GM23338 (cell line): ENCODE measurements around the gene CAPG.

Experiments used
- CREB1 ChIP-seq: fragments of 250-450 bp; sonication (Bioruptor Pico); IDR thresholded peaks from 2 replicates; pipeline ENCODE4 v1.5.0; 2020; ENCODE audit warnings: low read depth, mild to moderate bottlenecking, moderate library complexity
- EZH2 ChIP-seq: fragments of 200-600 bp; sonication (generic); IDR thresholded peaks from one replicate; pipeline ENCODE4 v1.8.0; 2017; ENCODE audit warnings: antibody characterized with exemption, mild to moderate bottlenecking, low read depth; ENCODE audit not compliant: unreplicated experiment
- EZH2phosphoT487 ChIP-seq: fragments of 200-600 bp; sonication (generic); IDR thresholded peaks from one replicate; pipeline ENCODE4 v1.8.1; 2018; ENCODE audit warnings: antibody characterized with exemption; ENCODE audit not compliant: unreplicated experiment
- JUNB ChIP-seq: IDR thresholded peaks from one replicate; pipeline ENCODE4 v1.6.1; 2016; ENCODE audit warnings: antibody characterized with exemption; ENCODE audit not compliant: unreplicated experiment
- POLR2AphosphoS5 ChIP-seq: IDR thresholded peaks from 2 replicates; pipeline ENCODE4 v1.6.1; 2016; ENCODE audit warnings: antibody characterized with exemption, low read depth
- ZNF114 ChIP-seq: fragments of 250-450 bp; sonication (Bioruptor Pico); IDR thresholded peaks from 2 replicates; pipeline ENCODE4 v1.5.0; 2020; ENCODE audit warnings: mild to moderate bottlenecking, moderate library complexity
- TF ChIP-seq, protein P1 (sequence below): IDR thresholded peaks from one replicate; pipeline ENCODE4 v1.6.1; 2018; ENCODE audit warnings: antibody characterized with exemption; ENCODE audit not compliant: unreplicated experiment
- TF ChIP-seq, protein P2 (sequence below), 2 experiments: fragments of 200-600 bp in 1 of 2; sonication (generic) in 1 of 2; conservative IDR thresholded peaks; 2 replicates each; pipeline versions ENCODE4 v1.5.1 to v1.6.1; 2016 to 2017; ENCODE audit warnings: antibody characterized with exemption in 2 of 2, low read depth in 2 of 2, mild to moderate bottlenecking in 2 of 2, moderate library complexity in 1 of 2

DNA sequence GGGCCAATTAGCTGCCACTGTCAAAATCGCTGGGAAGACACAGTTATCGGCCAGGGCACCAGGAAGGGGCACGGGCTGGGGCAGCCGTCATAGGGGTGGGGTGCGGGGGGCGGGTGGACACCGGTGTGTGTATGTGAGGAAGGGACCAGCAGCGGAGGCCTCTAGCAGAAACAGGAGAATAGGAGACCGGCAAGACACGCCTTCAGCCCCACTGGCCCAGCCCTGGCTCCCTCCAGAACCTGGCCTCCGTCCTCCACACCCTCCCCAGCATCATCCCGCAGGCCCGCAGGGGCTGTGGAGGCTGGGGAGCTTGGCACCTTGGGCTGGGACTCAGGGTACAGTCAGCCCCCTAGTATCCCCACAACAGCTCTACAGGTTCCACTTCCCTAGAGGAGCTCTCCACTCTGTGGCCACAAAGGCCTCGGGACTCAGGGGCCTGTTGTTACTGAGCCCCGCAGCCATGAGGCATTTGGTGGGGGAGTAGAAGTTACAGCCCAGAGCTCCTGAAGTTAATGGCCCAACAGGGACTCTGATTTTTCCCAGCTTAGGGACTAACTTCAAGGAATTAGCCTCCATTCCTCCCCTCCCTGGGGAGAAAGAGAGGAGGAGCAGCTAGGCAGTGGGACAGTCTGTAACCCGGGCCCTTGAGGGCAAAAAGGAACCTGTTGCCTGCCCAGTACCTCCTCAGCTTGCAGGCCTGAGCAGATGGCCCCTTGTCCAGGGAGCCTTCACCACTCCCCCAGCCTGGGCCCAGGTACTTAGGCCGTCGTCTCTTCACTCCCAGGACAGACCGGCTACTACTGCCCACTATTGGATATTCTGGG lies 28.2 kb upstream of the CAPG start:
- TF ChIP-seq, protein P1, sequence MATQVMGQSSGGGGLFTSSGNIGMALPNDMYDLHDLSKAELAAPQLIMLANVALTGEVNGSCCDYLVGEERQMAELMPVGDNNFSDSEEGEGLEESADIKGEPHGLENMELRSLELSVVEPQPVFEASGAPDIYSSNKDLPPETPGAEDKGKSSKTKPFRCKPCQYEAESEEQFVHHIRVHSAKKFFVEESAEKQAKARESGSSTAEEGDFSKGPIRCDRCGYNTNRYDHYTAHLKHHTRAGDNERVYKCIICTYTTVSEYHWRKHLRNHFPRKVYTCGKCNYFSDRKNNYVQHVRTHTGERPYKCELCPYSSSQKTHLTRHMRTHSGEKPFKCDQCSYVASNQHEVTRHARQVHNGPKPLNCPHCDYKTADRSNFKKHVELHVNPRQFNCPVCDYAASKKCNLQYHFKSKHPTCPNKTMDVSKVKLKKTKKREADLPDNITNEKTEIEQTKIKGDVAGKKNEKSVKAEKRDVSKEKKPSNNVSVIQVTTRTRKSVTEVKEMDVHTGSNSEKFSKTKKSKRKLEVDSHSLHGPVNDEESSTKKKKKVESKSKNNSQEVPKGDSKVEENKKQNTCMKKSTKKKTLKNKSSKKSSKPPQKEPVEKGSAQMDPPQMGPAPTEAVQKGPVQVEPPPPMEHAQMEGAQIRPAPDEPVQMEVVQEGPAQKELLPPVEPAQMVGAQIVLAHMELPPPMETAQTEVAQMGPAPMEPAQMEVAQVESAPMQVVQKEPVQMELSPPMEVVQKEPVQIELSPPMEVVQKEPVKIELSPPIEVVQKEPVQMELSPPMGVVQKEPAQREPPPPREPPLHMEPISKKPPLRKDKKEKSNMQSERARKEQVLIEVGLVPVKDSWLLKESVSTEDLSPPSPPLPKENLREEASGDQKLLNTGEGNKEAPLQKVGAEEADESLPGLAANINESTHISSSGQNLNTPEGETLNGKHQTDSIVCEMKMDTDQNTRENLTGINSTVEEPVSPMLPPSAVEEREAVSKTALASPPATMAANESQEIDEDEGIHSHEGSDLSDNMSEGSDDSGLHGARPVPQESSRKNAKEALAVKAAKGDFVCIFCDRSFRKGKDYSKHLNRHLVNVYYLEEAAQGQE, result no peak
- TF ChIP-seq, protein P2, sequence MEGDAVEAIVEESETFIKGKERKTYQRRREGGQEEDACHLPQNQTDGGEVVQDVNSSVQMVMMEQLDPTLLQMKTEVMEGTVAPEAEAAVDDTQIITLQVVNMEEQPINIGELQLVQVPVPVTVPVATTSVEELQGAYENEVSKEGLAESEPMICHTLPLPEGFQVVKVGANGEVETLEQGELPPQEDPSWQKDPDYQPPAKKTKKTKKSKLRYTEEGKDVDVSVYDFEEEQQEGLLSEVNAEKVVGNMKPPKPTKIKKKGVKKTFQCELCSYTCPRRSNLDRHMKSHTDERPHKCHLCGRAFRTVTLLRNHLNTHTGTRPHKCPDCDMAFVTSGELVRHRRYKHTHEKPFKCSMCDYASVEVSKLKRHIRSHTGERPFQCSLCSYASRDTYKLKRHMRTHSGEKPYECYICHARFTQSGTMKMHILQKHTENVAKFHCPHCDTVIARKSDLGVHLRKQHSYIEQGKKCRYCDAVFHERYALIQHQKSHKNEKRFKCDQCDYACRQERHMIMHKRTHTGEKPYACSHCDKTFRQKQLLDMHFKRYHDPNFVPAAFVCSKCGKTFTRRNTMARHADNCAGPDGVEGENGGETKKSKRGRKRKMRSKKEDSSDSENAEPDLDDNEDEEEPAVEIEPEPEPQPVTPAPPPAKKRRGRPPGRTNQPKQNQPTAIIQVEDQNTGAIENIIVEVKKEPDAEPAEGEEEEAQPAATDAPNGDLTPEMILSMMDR (conservative IDR thresholded peaks at IDR 0.05; ENCODE audit: low read depth in 2 of 2), result 0 out of 4 replicates have a peak, but pooled peaks of 1 of the 2 experiments have one; percentile 6
- TF ChIP-seq EZH2phosphoT487 (no peak), POLR2AphosphoS5 (no peak), EZH2 (no peak), CREB1 (CRISPR knock-in tag) (no peak), ZNF114 (no peak), JUNB (no peak)
